ENCODE data around the gene GNG12.

The GNG12 gene

DNA sequence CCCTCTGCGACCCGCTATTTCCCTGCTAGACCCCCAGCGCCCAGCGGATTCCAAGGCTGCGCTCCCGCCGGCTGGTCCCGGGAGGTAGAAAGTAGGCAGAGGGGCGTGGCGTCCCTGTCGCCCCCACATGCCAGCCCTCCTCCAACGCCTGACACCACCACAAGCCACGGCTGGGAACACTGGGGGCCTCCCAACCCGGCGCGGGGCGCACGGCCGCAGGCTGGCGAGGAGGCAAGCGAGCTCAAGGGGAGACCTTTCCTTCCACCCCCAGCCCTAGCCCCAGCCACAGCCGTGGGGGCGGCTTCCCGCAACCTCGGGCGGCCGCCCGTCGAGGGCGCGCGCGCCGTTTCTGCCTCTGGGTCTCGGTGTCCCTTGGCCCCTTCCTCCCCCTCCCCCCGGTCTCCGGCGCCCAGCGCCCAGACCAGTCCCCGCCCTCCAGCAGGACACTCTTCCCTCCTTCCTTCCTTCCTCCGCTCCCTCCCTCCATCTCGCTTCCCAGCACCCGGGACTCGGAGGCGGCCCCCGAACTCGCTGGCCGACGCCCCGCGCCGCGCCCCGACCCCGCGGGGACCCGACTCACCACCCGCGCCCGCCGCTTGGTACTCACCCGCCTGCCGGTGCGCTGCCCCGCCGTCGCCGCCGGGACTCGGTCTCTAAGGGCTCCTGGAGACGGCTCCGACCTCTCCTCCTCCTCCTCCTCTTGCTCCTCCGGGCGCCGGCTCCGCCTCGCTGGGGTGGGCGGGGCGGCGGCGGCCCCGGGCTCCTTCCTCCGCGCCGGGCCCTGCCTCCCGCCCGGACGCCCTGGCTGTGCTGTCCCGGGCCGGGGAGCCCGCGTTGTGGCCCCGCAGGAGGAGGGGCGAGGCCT, at the start of gene GNG12:
Gene GNG12 (minus strand): TSS at position 731 of the 865 bp plus-strand sequence. CDS start 125,781 bp downstream, outside the sequence.
- no peak for DNase-seq (ENCODE audit: low spot score)

DNA sequence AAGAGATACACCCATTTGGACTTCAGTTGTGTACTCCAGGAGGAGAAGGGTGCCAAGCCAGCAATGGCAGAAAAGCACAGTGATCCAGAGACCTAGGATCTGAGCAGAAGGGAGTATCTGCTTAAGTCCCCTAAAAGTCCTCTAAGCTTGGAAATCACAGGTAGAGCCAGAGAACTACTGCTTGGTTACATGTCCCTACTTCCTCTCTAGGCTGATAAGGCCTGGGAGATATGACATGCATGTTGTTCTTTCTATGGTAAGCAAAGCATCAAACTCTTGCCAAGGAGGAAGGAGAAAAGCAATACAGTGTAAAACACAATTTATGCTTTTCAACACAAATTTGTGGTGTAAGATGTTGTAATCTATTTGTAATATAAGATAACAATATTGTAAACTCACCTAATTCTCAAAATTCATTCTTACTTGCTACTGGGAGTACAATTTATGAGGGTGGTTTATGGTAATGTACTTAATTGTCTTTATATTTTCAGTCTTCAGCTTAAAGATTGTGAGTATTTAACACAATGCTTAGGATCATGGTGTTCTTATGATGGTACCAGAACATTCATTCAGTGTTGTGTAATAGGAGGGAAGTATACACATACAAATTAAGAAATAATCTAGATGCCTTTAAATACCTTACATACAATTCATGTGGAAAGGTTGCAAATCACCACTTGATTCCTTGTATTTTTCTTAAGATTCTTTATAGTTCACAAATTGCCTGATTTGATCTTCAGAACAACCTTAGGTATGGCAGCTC, 49.1 kb upstream of the GNG12 start:
- DNase-seq (ENCODE audit: low spot score): no peak

DNA sequence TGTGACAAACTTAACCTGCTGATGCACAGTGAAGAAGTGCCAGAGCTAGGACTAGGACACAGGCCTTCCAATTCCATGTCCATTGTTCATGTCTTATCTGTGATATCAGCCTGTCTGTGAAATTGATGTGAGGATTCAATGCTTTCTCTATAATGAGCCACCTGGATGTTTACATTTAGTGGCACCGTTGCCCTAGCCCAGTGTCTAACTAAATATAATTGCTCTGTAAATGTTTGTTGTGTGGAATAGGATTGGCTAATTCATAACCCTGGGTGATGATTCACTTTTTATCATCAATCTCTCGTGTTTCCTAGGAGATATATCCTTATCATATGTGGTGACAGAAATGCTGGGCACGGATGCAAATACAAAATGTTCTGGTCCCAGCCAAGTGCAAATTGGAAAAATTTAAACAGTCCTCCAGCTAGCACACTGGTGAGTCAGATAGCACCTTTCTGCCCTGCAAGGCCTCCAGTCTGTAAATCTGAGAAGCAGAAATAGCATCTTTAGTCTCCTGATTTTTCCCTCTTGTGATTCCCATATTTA, 46.9 kb upstream of the GNG12 start:
- DNase-seq (ENCODE audit: low spot score): no peak

DNA sequence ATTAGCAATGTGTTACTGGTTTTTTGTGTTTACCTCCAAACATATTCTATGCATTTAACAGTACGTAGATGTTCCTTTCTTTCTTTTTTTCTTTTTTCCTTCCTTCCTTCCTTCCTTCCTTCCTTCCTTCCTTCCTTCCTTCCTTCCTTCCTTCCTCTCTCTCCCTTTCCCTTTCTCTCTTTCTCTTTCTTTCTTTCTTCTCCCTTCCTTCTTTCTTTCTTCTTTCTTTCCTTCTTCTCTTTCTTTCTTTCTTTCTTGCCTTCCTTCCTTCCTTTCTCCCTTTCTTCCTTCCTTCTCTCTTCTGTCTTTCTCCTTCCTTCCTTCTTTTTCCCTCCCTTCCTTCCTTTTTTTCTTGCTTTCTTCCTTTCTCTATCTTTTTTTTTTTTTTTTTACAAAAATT, 46.2 kb upstream of the GNG12 start:
- DNase-seq (ENCODE audit: low spot score): no peak

DNA sequence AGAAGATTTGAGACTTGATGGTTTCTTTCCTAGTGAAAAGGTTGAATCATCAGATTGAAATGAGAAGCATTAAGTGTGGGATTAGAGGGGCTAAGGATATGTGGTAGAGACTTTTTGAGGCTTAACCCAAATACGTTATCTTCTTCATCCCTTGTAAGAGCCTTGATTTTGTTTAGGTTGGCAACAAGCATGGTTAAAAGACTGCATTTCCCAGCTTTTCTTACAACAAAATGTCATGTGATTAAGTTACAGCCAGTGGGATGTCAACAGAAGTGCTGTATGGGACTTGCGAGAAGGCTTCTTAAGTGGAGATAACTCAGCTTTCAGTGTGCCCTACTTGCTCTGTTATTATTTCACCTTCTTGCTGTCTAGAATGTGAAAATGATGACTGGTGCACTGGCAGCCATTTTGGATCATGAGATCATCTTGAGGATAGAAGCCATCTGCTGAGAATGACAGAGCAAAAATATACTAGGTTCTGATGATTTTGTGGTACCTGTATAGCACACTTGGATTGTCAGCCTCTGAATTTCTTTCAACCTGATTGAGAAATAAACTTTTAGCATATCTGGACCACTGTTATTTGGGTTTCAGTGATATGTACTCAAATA, 41.3 kb upstream of the GNG12 start:
- no peak for DNase-seq (ENCODE audit: low spot score)

DNA sequence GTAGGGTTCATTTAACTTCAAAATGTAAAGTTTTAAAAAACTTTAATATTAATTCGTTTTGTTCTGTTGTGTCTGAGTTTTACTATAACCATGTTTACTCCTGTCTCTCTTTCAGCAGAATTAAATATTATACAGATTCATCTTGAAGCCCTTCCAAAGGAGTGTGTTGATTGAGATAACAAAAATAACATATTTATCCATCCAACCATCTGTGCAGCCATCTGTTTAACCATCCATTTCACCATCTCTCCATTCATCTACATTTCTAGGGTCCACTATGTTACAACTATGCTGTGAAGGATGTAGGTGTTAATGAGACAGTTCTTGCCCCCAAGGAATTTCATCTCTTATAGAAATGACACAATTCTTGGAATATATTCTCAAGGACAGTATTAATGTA, 36.0 kb upstream of the GNG12 start:
- DNase-seq (ENCODE audit: low spot score): no peak

DNA sequence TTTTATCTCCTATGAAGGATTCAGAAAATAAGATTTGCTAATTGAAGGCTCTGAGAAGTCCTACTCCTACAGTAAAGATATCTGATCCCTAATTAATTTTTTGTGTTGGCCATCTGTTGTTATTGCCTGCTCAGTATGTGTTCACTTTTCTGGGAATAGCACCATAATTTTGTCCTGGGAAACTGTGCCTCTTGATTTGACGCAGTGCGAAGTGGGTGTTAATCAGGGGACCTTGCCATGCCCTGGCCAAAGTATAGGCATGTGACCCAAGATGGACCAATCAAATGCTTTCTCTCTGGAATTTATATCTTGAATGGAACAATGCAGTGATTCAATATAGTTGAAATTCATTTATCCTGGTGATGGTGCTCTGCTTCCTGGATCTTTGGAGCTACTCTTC, 30.4 kb upstream of the GNG12 start:
- no peak for DNase-seq (ENCODE audit: low spot score)

DNA sequence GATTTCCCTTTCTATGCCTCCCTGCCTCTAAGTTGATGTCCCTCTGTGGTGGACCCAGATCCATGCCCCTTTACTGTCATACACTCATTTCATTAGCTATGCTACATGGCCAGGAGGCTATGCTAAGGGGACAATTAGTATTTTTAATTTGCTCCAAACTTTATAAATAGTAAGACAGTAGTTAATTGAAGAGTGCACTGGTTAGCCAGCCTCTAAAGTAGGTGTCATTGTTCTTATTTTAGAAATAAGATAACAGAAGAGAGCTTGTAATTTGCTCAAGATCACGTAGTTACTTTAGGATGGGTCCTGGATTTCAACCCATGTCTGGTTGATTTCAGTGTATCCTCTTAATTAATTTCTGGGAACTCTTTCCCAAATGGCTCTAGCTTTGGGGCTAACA, 29.4 kb upstream of the GNG12 start:
- DNase-seq (ENCODE audit: low spot score): no peak

DNA sequence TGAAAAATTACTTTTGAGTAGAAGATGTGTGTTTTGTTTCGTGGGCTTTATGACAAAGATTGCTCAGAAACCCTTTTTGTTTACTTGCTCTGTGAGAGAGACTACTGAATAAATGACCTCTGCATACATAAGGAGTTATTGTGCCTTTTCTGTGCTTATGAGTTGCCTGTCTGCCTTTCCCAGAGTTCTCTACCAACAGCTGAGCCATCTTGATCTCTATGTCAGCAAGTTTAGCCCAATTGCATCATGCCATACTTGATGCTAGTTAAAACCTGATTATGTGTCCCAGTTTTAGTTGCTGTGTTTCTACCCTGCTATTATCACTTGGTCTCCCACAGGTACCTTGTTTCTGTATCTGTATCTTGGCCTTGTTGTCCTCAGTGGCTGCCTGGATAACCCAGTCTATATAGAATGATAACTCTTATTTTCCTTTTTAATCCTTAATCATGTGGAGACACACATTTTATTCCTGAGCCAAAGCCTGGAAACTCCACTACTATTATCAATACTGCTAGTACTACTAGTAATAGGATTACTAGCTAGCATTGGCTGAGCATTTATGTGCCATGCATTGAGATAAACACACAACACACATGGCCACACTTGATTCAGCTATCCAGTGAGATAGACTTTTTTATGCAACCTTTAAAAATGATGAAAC, 28.7 kb upstream of the GNG12 start:
- DNase-seq (ENCODE audit: low spot score): no peak

DNA sequence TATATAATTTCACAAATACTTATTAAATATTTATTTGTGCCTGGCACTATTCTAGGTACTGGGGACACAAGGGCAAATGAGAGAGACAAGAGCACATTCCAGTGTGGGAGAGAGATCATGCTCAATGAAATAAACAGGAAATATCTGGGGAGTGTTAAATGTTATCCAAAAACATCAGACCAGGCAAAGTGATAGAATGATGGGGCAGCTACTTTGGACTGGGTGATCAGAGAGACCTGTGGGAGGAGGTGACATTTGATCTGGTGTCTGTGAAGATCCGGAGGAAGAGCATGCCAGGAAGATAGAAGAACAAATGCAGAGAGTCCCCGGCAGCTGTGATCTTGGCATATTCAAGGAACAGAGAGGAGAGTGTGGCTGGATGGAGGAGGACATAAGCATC, 27.5 kb upstream of the GNG12 start:
- no peak for DNase-seq (ENCODE audit: low spot score)

DNA sequence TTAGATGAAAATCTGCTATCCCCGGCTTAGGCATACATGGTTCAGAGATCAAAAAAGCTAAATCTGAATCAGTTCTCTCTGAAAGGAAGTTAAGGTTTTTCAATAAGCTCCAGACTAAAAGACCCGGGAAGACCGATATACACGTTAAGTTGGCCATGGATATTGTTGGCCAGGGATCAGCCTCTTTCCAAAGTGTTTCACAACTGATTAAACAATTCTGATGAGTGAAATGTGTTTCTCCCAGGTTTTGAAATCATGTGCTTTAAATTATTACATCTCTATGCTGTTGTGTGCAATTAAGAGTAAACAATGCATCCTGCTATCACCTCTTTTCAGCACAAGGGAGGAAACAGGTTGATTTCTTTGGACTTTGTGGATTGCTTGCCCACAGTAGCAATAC, 23.7 kb upstream of the GNG12 start:
- no peak for DNase-seq (ENCODE audit: low spot score)

DNA sequence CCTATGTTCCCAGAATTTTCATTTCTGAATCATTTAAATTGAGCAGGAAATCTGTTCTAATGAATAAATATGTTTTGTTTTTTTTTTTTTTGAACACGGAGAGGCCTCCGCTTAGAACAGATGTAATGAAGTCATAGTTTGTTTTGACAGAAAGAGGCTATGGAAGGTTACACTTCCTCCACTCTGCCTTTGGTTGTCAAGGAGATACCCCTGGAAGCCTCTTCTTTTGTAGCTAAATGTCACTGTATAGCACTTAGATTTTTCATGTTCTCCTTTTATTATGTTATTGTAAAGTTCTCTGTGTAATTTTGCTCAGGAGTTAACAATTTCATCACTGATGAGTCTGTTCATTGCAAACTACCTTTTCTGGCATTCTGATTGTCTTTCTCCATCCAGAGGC, 22.7 kb upstream of the GNG12 start:
- DNase-seq (ENCODE audit: low spot score): no peak

DNA sequence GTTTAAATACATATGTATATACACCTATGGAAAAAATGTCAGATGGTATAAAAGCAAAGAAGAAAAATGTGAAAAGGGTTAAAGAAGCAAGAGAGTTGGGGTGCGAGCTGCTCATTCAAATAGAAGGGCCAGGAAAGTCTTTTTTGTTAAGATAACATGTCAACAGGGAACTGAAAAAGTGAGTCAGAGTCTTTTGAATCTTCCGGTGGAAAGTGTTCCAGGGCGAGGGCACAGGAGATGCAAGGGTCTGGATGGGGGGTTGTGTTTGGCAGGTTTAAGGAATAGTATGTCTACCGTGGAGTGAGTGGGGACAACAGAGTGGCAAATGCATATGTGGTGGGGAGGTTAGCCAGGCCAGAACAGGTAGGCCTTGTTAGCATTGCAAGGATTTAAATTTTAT, 22.2 kb upstream of the GNG12 start:
- DNase-seq (ENCODE audit: low spot score): no peak

DNA sequence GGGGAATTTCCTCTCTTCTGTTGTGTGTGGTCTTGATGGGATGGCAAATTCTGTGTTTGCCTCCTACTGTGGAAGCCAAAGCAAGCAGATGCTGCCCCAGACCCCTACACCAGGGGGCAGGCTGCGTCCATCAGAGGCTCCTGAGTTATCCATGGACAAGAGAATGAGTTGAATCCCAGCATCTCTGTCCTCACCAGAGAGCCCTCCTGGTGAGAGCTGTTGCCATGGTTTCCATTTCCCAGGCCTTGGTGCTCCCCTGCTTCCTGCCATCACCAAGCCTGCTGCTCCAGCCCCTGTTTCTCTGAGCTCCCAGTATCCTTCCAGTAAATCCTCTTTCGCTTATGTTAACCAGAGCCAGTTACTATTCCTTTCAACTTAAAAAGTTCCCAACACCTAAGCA, 20.4 kb upstream of the GNG12 start:
- DNase-seq (ENCODE audit: low spot score): no peak

DNA sequence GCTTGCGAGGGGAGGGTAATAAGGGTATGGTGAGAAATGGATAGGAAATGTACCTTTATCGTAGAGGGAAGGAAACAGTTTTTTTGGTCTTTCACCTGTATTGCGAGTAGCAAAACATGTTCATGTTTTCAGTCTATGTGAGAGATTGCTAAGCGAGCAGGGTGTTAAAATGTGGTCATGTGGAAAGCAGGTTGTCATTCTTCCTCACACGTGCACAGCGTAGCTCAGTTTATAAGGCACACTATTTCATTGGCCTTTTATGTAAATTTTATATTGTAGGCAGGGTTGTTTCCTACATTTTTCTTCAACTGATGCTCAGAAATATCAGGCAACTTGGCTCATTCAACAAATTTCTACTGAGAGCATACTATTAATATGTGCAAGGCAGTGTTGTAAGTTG, 18.5 kb upstream of the GNG12 start:
- no peak for DNase-seq (ENCODE audit: low spot score)

DNA sequence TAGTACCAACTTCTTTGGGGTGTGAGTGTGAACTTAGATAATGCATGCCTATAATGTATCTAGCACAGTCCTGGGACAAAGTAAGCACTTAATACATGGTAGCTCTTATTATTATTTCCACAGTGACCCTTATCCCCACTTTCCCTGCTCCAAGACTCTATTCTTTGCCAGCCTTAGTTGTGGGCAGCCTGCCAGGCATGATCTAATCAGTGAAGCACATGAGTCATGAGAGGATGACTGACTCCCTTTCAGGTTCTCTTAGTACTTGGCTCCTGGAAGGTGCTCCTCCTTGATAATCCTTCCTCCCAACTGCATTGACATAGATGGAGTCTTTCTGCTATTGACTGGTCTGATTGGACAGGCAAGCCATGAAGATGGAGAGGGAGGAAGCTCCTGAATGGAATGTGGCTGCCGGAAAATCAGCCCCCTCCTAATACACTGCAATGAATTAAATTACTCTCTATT, 17.4 kb upstream of the GNG12 start:
- no peak for DNase-seq (ENCODE audit: low spot score)

DNA sequence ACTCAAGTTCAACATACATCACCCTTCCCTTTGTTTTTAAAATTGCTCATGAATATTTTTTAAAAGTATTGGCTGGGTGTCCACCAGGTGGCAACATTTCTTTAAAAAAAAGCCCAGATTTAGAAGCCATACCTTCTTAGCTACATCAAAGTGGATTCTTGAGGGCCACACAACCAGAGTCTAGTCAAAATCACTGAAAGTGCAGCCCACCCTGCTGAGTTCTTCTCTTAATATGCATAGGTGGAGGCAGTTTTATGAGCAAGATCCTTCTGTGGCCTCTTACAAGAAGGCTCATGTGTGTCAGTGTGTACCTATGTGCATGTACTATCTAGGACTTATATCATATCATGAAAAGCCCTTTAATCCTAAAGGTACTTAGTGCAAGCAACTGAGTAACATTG, 16.9 kb upstream of the GNG12 start:
- no peak for DNase-seq (ENCODE audit: low spot score)

DNA sequence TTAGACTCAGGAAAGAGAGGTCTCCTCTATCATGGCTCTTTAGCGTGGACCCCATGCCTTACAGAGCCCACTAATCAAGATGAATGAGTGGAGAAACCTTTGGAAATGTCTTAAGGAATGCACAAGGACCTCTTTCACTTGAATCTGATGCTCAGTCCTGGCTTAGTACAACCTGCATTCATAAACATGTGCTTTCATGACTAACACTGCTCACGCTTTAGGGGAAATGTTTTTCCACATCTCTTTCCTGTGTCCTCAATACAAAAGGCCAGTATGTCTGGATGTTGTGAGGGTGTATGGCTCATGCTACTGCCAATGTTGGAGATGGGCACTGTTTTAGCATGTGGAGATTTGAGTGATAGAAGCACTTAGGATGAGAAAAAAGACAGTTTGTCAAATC, 14.2 kb upstream of the GNG12 start:
- DNase-seq (ENCODE audit: low spot score): no peak

DNA sequence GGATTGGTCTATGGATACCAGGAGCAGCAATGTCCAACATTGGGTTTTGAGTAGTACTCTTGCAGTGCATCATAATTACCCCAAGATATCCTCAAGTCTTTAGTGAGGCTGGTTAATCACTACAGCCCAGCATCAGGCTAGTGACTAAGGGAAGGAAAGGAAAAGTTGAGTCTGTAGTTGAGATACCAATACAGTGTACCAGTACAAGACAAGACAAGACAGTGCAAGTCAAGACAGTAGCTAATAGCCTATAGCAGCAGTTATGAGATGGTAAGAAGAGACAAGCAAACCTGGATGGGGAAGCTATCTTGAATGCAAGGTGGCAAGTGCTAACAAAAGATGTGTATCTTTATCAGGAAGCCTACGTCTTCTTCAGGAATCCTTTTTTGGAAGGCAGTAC, 13.3 kb upstream of the GNG12 start:
- no peak for DNase-seq (ENCODE audit: low spot score)

DNA sequence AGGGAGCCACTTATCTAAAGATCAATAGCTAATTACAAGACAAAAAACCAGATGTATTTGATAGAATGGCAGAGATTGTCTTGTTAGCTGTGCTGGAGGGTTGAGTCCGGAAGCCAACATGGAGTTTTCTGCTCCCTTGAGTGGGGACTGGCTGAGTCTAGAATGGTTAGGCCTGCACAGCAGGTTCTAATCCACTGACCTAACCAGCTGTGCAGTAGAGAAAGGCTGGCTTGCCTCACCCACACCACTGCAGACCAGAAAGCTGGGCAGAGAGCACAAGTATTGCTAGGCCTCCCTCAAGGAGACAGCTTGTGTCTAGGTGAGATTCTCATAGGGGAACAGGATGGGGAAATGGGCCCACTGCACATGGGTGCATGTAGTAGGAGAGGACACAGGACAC, 11.7 kb upstream of the GNG12 start:
- no peak for DNase-seq (ENCODE audit: low spot score)

DNA sequence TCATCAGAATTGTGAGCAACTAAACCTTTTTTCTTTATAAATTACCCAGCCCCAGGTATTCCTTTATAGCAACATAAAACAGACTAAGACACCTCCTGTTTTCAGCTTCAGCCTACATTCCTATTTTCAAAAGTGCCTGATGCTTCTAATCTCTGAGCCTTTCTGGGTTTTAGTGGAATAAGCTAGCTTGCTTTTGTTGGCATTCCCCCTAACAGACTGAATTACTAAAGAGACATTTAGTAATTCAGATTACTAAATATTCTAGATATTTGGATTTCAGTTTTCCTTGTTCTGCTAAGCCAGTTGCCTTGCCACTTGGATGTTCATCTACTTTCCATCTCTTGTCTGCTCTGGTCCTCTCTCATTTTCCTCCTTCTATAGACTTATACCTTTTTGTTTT, 10.5 kb upstream of the GNG12 start:
- no peak for DNase-seq (ENCODE audit: low spot score)

DNA sequence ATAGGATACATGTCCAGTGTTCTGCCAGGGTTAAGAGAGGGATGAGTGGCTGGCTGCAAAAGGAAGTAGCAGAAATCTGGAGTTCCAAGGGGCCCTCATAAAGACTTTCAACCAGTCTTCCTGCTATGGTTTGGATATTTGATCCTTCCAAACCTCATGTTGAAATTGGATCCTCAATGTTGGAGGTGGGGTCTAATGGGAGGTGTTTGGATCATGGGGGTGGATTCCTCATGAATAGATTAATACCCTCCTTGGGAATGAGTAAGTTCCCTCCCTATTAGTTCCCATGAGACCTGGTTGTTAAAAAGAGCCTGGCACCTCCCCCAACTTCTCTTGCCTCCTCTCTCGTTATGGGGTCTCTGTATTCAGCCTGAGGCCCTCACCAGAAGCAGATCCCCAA, 10.1 kb upstream of the GNG12 start:
- DNase-seq (ENCODE audit: low spot score): no peak
